ENCODE data around the gene UACA.

UACA gene

GRCh38 chr15:70714015-70714414 lies 49.3 kb downstream of the UACA start:
- DNase-seq (ENCODE audit: low read depth in 2 of 2), result no peak

GRCh38 chr15:70712271-70712670 lies 51.1 kb downstream of the UACA start:
- no peak for DNase-seq (ENCODE audit: low read depth in 2 of 2)

GRCh38 chr15:70710714-70711113 lies 52.6 kb downstream of the UACA start:
- DNase-seq (ENCODE audit: low read depth in 2 of 2), result no peak

- no peak for DNase-seq (ENCODE audit: low read depth in 2 of 2)
These were observed 54.5 kb downstream of the UACA start for GRCh38 chr15:70708839-70709238.

GRCh38 chr15:70707686-70708300 lies 55.6 kb downstream of the UACA start:
- no peak for DNase-seq (ENCODE audit: low read depth in 2 of 2)

- DNase-seq (ENCODE audit: low read depth in 2 of 2), result no peak
These were observed 58.6 kb downstream of the UACA start for GRCh38 chr15:70704731-70705130.

GRCh38 chr15:70704166-70704565 lies 59.2 kb downstream of the UACA start:
- DNase-seq (ENCODE audit: low read depth in 2 of 2), result no peak

GRCh38 chr15:70703096-70703878 lies 60.1 kb downstream of the UACA start:
- no peak for DNase-seq (ENCODE audit: low read depth in 2 of 2)

- DNase-seq (ENCODE audit: low read depth in 2 of 2), result no peak
These were observed 60.8 kb downstream of the UACA start for GRCh38 chr15:70702584-70702983.

GRCh38 chr15:70701891-70702568 lies 61.3 kb downstream of the UACA start:
- DNase-seq (ENCODE audit: low read depth in 2 of 2), result no peak

- DNase-seq (ENCODE audit: low read depth in 2 of 2), result no peak
These were observed 62.2 kb downstream of the UACA start for GRCh38 chr15:70701171-70701570.

GRCh38 chr15:70699890-70700289 lies 63.5 kb downstream of the UACA start:
- DNase-seq (ENCODE audit: low read depth in 2 of 2), result no peak

GRCh38 chr15:70698836-70699390 lies 64.4 kb downstream of the UACA start:
- DNase-seq (ENCODE audit: low read depth in 2 of 2), result no peak

GRCh38 chr15:70698426-70698825 lies 64.9 kb downstream of the UACA start:
- DNase-seq (ENCODE audit: low read depth in 2 of 2), result no peak

- DNase-seq (ENCODE audit: low read depth in 2 of 2), result no peak
These were observed 72.7 kb downstream of the UACA start for GRCh38 chr15:70690491-70691276.

GRCh38 chr15:70690021-70690420 lies 73.3 kb downstream of the UACA start:
- no peak for DNase-seq (ENCODE audit: low read depth in 2 of 2)

- no peak for DNase-seq (ENCODE audit: low read depth in 2 of 2)
These were observed 75.9 kb downstream of the UACA start for GRCh38 chr15:70687482-70687881.

GRCh38 chr15:70680817-70681216 lies 82.5 kb downstream of the UACA start:
- no peak for DNase-seq (ENCODE audit: low read depth in 2 of 2)

- no peak for DNase-seq (ENCODE audit: low read depth in 2 of 2)
These were observed 83.5 kb downstream of the UACA start for GRCh38 chr15:70679919-70680231.

GRCh38 chr15:70672081-70672480 lies 91.3 kb downstream of the UACA start:
- DNase-seq (ENCODE audit: low read depth in 2 of 2), result no peak

- no peak for DNase-seq (ENCODE audit: low read depth in 2 of 2)
These were observed 92.7 kb downstream of the UACA start for GRCh38 chr15:70670680-70671079.
